HG03196 (cell line): Measurements from ENCODE around the gene STXBP6.
"Not testable (repeated sequence)": the region's sequence is repeated elsewhere in the genome, so short reads cannot be mapped to it uniquely, and the experiment has no call there.

Experiments used
- ATAC-seq: cut with Tn5 transposase; IDR thresholded peaks from one replicate; pipeline ENCODE4 v1.9.1; 2021; ENCODE audit not compliant: unreplicated experiment

STXBP6 gene

GRCh38 chr14:24990050-24990449, 59.9 kb downstream of the STXBP6 start:
- no peak for ATAC-seq

DNA sequence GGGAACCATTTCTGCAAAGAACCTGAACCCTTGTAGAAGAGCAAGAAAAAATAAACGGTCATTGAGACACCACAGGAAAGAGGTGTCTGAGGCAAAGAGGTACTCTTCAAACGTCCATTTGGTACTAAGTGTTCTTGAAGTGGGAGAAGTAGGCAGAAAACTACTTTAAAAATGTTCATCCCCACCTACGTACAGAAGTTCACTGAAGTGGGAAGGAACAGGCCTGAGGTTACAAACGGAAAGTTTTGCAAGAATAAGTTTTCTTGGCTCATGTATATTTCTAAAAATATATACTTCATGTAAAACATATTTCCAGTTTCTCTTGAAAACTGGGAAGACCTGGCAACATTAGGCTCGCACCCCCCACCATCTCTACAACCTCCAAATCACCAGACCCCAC, 61.2 kb downstream of the STXBP6 start:
- no peak for ATAC-seq

DNA sequence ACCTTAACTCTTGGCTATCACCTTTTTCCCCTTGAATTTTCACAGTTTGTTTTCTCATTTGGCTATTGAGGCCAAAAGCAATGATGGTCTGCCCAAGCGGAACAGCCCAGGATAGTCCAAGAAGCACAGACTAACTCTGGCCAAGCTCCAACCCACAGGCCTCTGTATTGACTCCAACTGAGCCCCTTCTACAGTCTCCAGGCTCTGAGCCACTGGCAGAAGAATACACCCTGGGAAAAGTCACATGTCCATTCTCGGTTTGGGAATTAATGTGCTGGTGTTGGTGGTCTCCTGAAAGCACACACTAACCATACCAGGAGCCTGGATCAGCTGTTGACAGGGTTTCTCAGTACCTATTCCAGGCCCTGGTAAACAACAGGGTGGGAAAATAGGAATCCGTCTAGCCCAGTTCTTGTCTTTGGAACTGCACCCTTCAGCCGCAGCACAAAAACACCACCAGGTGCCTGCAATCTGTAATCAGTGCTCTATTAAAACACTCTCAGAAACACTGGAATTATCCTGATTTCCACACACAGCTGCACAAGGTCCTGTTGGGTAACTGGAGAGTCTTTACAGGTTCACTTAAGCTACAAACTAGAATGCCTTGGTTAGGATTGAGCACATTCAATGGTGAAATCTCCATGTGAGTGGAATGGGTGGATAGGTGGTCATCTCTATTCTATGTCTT, 63.6 kb downstream of the STXBP6 start:
- no peak for ATAC-seq

DNA sequence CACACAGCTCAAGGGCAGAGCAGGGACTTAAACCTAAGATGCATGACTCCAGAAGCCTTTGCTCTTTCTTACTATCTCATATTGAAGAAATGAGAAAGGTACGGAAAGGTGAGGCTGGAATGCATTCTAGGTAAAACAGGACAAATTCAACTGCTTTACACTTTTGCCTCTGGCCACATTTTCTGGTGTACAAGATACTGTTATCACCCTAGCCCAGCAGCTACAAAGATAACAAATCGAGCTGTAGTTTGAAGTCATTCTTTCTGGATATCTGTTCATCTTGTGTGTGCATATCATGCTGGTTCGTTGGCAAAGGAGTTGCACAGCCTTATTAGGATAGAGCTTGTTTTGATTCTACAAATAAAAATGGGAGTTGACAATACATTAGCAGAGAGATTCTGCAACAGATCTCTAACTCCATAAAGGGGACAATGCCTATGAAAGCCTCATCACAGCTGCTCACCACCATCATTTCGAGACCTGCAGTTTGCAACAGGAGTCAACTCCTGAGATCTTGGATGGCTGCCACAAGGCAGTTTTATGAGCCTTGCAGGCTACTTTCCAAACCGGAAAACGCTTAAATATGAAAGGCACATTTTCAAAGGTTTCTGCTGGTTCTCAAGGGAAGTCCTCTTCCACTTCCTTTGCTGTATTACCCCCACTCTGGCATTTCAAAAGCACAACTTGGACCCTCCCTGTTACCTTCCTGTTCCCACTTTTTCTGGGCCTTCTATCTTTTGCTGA, 64.9 kb downstream of the STXBP6 start:
- no peak for ATAC-seq

- ATAC-seq = no peak
These were observed 67.3 kb downstream of the STXBP6 start for GRCh38 chr14:24982472-24983155.

DNA sequence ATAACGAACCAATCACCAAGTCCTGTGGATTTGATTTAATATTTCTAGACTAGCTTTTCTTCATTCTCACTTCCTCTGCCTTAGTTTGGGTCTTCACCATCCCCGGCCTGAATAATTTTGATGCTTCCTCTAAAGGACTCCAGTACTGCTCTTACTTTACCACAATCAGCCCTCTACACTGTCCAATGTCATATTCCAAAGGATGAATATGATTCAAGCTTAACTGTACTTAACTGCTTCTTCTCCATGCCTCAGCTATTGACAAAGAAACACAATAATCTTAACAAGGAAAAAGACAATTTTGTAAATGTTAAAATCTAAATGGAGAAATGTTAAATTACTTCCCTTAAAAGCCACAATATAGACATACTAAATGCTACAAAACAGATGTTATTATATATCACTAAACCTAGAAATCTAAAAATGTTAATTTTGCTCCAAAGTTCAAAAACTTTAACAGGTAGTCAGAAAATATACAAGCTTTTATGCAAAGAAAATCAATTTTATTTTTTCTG, 70.2 kb downstream of the STXBP6 start:
- peak; percentile 24 for ATAC-seq

DNA sequence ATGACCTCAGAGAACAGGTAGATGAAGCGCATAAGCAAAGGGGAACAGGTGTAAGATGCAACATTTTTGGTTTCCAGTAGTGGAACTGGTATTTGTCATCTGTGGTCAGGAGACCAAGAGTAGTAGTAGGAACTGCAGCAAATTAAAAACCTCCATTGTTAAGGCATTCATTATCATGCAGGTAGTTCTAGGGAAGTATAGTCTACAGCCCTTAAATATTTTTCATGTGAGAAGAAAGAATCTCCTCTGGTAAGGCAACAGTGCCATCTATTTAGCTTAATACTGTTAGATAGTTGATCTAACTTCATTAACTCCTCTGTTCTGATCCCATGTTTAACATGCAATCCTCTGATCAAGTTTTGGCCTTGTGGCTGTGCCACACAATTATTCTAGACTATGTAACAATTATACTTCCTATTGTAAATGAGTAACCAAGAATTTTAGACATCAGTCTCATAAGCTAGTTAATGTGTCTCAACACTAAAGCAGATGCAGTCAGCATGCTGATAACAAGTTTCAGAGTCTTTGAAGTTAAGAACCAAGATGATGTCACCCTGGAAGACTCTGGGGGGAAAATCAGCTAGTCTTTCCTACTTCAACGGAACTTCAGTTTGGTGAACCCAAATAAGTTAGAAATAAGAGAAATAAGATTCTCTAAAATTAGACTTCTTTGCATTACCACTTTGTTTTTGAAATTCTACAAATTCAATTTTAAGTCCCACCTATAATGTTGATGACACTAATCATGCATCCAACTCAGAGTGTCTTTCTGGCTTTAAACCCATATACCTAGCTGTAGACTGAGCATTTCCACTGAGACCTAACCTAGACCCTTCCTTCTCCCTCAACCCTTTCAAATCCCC, 70.9 kb downstream of the STXBP6 start:
- peak; percentile 90 for ATAC-seq

GRCh38 chr14:24976602-24977001, 73.3 kb downstream of the STXBP6 start:
- ATAC-seq = no peak

DNA sequence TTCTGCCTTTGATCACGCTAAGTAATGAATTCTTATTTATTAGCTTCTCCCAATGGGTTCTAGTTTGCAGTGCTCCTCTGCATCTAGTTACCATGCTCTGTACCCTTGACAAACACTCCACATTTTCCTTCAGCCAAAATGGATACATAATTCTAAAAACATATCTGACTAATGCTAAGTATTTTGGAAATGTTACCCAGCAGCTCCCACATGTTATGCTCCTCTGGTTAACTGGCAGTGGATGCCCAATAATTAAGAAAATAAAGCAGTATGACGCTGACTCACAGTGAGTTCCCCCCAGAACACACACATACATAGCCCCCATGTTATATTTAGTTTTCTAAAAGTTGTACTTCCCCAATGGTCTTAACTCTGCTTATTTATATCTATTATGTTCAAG, 74.6 kb downstream of the STXBP6 start:
- no peak for ATAC-seq

GRCh38 chr14:24974591-24975374, 75.2 kb downstream of the STXBP6 start:
- no peak for ATAC-seq

DNA sequence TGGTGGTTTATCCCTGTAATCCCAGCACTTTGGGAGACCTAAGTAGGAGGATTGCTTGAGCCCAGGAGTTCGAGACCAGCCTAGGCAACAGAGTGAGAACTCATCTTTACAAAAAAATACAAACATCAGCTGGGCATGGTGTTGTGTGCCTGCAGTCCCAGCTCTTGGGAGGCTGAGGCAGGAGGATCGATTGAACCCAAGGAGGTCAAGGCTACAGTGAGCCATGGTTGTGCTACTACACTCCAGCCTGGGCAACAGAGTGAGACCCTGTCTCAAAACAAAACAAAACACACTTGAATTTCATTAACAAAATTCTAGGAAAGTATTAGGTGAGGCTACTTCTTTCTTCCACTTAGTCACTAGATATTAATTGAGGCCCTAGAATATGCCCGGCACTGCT, 77.1 kb downstream of the STXBP6 start:
- ATAC-seq = no peak

DNA sequence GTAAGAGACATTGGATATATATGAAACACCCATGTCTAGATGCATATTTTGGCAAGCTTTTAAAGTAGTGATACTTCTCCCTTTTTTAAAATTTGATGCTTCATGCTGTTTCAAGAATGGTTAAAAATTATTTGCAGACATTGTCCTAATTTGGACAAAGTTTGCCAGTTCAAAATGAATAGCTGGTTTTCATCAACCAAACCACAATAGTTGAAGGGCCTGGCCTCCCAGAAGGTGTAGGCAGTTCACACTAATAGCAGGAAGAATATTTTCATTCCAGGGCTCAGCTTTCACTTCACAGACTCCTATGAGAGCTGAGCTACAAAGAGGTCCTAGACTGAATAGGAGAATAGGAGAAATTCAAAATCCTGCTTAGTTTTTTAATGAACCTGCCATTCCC, 78.7 kb downstream of the STXBP6 start:
- no peak for ATAC-seq

DNA sequence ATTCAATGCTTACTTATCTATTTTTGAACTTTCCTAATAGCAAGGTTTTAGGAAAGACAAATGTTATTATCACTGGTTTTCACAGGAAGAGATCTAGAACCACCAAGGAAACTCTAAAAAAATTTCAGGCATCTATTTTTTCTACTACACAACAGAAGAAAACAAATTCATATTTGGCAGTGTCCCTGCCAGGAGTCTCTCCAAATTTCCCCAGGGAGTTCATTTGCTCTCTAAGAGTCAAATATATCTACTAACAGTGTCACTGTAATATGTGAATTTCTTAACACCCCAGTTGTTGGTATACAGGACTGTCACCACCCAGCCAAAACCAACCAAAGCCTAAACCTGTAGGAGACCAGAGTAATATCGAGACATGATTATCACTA, 83.4 kb downstream of the STXBP6 start:
- no peak for ATAC-seq

DNA sequence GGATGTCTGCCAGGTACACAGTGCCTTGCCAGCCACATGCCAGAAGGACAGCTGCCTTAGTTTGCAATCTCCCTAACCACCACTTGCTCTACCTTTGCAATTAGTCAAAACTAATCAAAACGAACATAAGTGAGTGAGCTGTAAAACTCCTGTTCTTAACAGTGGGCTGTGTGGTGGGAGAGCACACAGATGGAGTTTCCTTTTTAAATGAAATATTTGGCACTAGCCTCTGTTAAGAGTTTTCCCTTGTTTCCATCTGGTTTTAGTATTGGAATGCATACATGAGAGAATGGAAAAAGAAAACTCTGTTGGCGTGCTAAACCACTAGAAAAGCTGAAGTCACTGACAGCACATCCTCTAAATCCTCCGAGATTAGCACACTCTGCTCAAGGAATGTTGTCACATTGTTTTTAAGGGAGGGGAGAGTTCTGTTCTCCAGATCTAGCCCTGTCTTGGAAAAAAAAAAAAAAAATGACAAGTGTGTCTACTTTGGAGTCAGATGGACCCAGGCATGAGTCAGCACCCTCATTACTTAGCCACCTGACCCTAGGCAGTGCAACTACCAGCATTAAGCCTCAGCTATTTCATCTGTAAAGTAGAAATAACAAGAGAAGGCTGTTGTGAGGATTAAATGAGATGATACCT, 83.9 kb downstream of the STXBP6 start:
- ATAC-seq = no peak

- no peak for ATAC-seq
These were observed 84.4 kb downstream of the STXBP6 start for GRCh38 chr14:24965578-24965933.

- ATAC-seq = no peak
These were observed 85.4 kb downstream of the STXBP6 start for GRCh38 chr14:24964591-24964990.

GRCh38 chr14:24964048-24964447, 85.9 kb downstream of the STXBP6 start:
- no peak for ATAC-seq

DNA sequence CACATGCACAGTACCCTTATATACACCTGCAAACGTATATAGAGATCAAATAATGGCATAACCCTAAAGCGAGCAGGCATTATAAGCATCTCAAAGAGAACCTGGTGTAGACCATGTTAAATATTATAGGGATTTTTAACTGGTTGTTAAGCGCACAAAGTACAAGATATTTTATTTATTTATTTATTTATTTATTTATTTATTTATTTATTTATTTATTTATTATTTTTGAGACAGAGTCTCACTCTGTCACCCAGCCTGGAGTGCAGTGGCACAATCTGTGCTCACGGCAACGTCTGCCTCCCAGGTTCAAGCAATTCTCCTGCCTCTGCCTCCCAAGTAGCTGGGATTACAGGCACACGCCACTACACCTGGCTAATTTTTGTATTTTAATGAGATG, 87.8 kb downstream of the STXBP6 start:
- ATAC-seq = not testable (repeated sequence)

GRCh38 chr14:24960816-24961215, 89.1 kb downstream of the STXBP6 start:
- ATAC-seq = no peak
